Endodermal cell (in vitro differentiated cells): ENCODE results near the gene SYCE3. TPM values are rescaled to one million over a fixed set of nuclear protein-coding genes. Genes with fewer than 3 reads are reported as not detected.

Experiments used
- DNase-seq: peaks from one replicate; pipeline ENCODE4 v3.0.0-alpha.2; 2017
- H3K27ac ChIP-seq: 2 replicates; pipeline ENCODE4 v1.5.1; 2013; ENCODE audit warnings: mild to moderate bottlenecking, low read depth, low read length, moderate library complexity
- H3K27me3 ChIP-seq: 2 replicates; pipeline ENCODE4 v1.6.1; 2013; ENCODE audit warnings: mild to moderate bottlenecking, low read length, moderate library complexity; ENCODE audit not compliant: insufficient read depth, control insufficient read depth, poor library complexity, severe bottlenecking
- H3K36me3 ChIP-seq: 2 replicates; pipeline ENCODE4 v1.7.0; 2013; ENCODE audit warnings: mild to moderate bottlenecking, low read length, moderate library complexity; ENCODE audit not compliant: control insufficient read depth, insufficient read depth
- H3K4me1 ChIP-seq: one replicate; pipeline ENCODE4 v1.7.0; 2013; ENCODE audit warnings: low read length; ENCODE audit not compliant: control insufficient read depth, insufficient read depth
- H3K4me3 ChIP-seq: 2 replicates; pipeline ENCODE4 v1.5.1; 2013; ENCODE audit warnings: mild to moderate bottlenecking, low read length, moderate library complexity
- H3K9ac ChIP-seq: 2 replicates; pipeline ENCODE4 v1.6.1; 2013; ENCODE audit warnings: mild to moderate bottlenecking, low read length, moderate library complexity; ENCODE audit not compliant: poor library complexity, severe bottlenecking; ENCODE audit errors: extremely low read depth
- H3K9me3 ChIP-seq: 2 replicates; pipeline ENCODE4 v1.6.1; 2013; ENCODE audit warnings: mild to moderate bottlenecking, low read length, moderate library complexity; ENCODE audit not compliant: control insufficient read depth
- H3K27ac Mint-ChIP-seq: 2 replicates; pipeline ENCODE4 v1.8.0; 2020; ENCODE audit warnings: mixed read lengths
- H3K27me3 Mint-ChIP-seq: 2 replicates; pipeline ENCODE4 v1.8.0; 2021; ENCODE audit warnings: mild to moderate bottlenecking, mixed read lengths; ENCODE audit not compliant: insufficient read depth
- H3K36me3 Mint-ChIP-seq: 2 replicates; pipeline ENCODE4 v1.8.0; 2020; ENCODE audit warnings: low read depth, mixed read lengths
- H3K4me1 Mint-ChIP-seq: 2 replicates; pipeline ENCODE4 v1.8.0; 2020; ENCODE audit warnings: mixed read lengths
- H3K4me3 Mint-ChIP-seq: 2 replicates; pipeline ENCODE4 v1.8.0; 2020; ENCODE audit warnings: mild to moderate bottlenecking, moderate library complexity, mixed read lengths
- H3K9me3 Mint-ChIP-seq: 2 replicates; pipeline ENCODE4 v1.8.0; 2020; ENCODE audit warnings: mild to moderate bottlenecking, mixed read lengths
- CTCF ChIP-seq: fragments of 200-600 bp; sonication (generic); conservative IDR thresholded peaks from 2 replicates; pipeline ENCODE4 v1.5.0; 2021; ENCODE audit warnings: antibody characterized with exemption, mild to moderate bottlenecking
- WGBS, 2 experiments: methylation state at CpG; one replicate each; pipeline versions ENCODE4 v1.1.5 to v1.1.7; 2013; ENCODE audit warnings: missing lambda C conversion rate in 2 of 2, mixed read lengths in 1 of 2; ENCODE audit not compliant: insufficient coverage in 1 of 2, insufficient read length in 1 of 2; 5-methylcytosine and 5-hydroxymethylcytosine counted together
- total RNA-seq, 2 donors: library from RNA; stranded (reverse); fragmentation: NEBNext Ultra II Directional in 1 of 2; extraction: Animal tissue kit (Norgen Biotek cat#: 25700) in 1 of 2; gene quantifications; 2 replicates in 1 of 2; 3 replicates in 1 of 2; pipeline ENCODE4 v1.2.1, GENCODE V29; 2021

The SYCE3 gene
- total RNA-seq, 2 donors from 2014 or later: 0.70 to 0.91 TPM

- Histone ChIP-seq H3K4me3 (no peak overlapping the region), H3K27ac (no peak overlapping the region), H3K9ac (no peak overlapping the region), H3K36me3 (no peaks in the 10 kb centered on the region), H3K4me1 (no peaks in the 10 kb centered on the region), H3K27me3 (peaks cover 23% of the 10 kb centered on the region), H3K9me3 (no peaks in the 10 kb centered on the region)
- Mint-ChIP-seq H3K27ac (peak overlapping the region; percentile 57), H3K4me1 (peaks cover 8% of the 10 kb centered on the region), H3K36me3 (no peaks in the 10 kb centered on the region), H3K4me3 (no peak overlapping the region), H3K9me3 (no peaks in the 10 kb centered on the region), H3K27me3 (peaks cover 14% of the 10 kb centered on the region)
- no peak for DNase-seq
- WGBS, 2 experiments: 84 to 91% methylated on average over 10 of the region's 10 CpGs
- TF ChIP-seq CTCF: no peak
Observed at GRCh38 chr22:50540381-50540780, 22.3 kb downstream of the SYCE3 start.

GRCh38 chr22:50537765-50538164, 25.0 kb downstream of the SYCE3 start:
- Histone ChIP-seq H3K4me1 (no peaks in the 10 kb centered on the region), H3K9me3 (no peaks in the 10 kb centered on the region), H3K36me3 (no peaks in the 10 kb centered on the region), H3K27ac (no peak overlapping the region), H3K9ac (no peak overlapping the region), H3K4me3 (no peak overlapping the region), H3K27me3 (peaks cover 17% of the 10 kb centered on the region)
- H3K9me3 Mint-ChIP-seq: no peaks in the 10 kb centered on the region
- no peak overlapping the region for H3K27ac Mint-ChIP-seq
- peaks cover 13% of the 10 kb centered on the region for H3K4me1 Mint-ChIP-seq
- no peak for TF ChIP-seq CTCF
- no peaks in the 10 kb centered on the region for H3K36me3 Mint-ChIP-seq
- H3K4me3 Mint-ChIP-seq: no peak overlapping the region
- no peak for DNase-seq
- WGBS, 2 experiments: 91 to 95% methylated on average over 10 to 13 of the region's 13 CpGs
- H3K27me3 Mint-ChIP-seq: peaks cover 22% of the 10 kb centered on the region

GRCh38 chr22:50536226-50536625, 26.5 kb downstream of the SYCE3 start:
- H3K4me1 Mint-ChIP-seq: peaks cover 13% of the 10 kb centered on the region
- TF ChIP-seq CTCF: no peak

More at GRCh38 chr22:50536226-50536625, 26.5 kb downstream of the SYCE3 start:
- H3K27me3 ChIP-seq: peaks cover 32% of the 10 kb centered on the region
- no peaks in the 10 kb centered on the region for H3K9me3 ChIP-seq
- Mint-ChIP-seq H3K27me3 (peaks cover 30% of the 10 kb centered on the region), H3K27ac (no peak overlapping the region), H3K4me3 (no peak overlapping the region), H3K9me3 (no peaks in the 10 kb centered on the region), H3K36me3 (no peaks in the 10 kb centered on the region)
- no peaks in the 10 kb centered on the region for H3K36me3 ChIP-seq
- no peak overlapping the region for H3K4me3 ChIP-seq
- H3K4me1 ChIP-seq: no peaks in the 10 kb centered on the region
- 89 to 92% methylated on average over 2 to 3 of the region's 3 CpGs for WGBS, 2 experiments
- H3K9ac ChIP-seq: no peak overlapping the region
- no peak overlapping the region for H3K27ac ChIP-seq
- DNase-seq: no peak
